Measurements from ENCODE around the gene RNF149.
"Not testable (repeated sequence)": the region's sequence is repeated elsewhere in the genome, so short reads cannot be mapped to it uniquely, and the experiment has no call there.

The RNF149 gene

GRCh38 chr2:101341421-101341820 lies 32.9 kb upstream of the RNF149 start:
- H3K4me1 Mint-ChIP-seq = peaks cover 16% of the 10 kb centered on the region
- H3K27ac Mint-ChIP-seq = no peak overlapping the region
- no peak overlapping the region for H3K4me3 Mint-ChIP-seq
- H3K36me3 Mint-ChIP-seq = no peaks in the 10 kb centered on the region
- ATAC-seq = peak; percentile 57
- DNase-seq (ENCODE audit: low spot score in 2 of 2) = peak in 1 of 2 donors; percentile 59
- no peaks in the 10 kb centered on the region for H3K9me3 Mint-ChIP-seq

GRCh38 chr2:101340141-101340551 lies 31.6 kb upstream of the RNF149 start:
- H3K4me1 Mint-ChIP-seq = peaks cover 16% of the 10 kb centered on the region
- no peaks in the 10 kb centered on the region for H3K36me3 Mint-ChIP-seq
- no peaks in the 10 kb centered on the region for H3K9me3 Mint-ChIP-seq
- H3K27ac Mint-ChIP-seq = no peak overlapping the region
- DNase-seq (ENCODE audit: low spot score in 2 of 2) = no peak
- no peak overlapping the region for H3K4me3 Mint-ChIP-seq
- no peak for ATAC-seq

GRCh38 chr2:101339266-101339880 lies 30.9 kb upstream of the RNF149 start:
- H3K27ac Mint-ChIP-seq = no peak overlapping the region
- peak in 1 of 2 donors; percentile 15 for DNase-seq (ENCODE audit: low spot score in 2 of 2)
- no peaks in the 10 kb centered on the region for H3K36me3 Mint-ChIP-seq
- H3K4me3 Mint-ChIP-seq = no peak overlapping the region
- ATAC-seq = no peak
- no peaks in the 10 kb centered on the region for H3K9me3 Mint-ChIP-seq
- H3K4me1 Mint-ChIP-seq = peaks cover 16% of the 10 kb centered on the region

- Mint-ChIP-seq H3K4me1 (peaks cover 16% of the 10 kb centered on the region), H3K9me3 (no peaks in the 10 kb centered on the region), H3K27ac (no peak overlapping the region), H3K36me3 (no peaks in the 10 kb centered on the region), H3K4me3 (no peak overlapping the region)
- DNase-seq (ENCODE audit: low spot score in 2 of 2) (no peak), ATAC-seq (no peak)
These were observed 29.4 kb upstream of the RNF149 start for GRCh38 chr2:101337877-101338276.

- DNase-seq (ENCODE audit: low spot score in 2 of 2) (no peak), ATAC-seq (no peak)
- H3K4me1 Mint-ChIP-seq = no peaks in the 10 kb centered on the region
- no peak overlapping the region for H3K4me3 Mint-ChIP-seq
- no peaks in the 10 kb centered on the region for H3K9me3 Mint-ChIP-seq
- no peak overlapping the region for H3K27ac Mint-ChIP-seq
- H3K36me3 Mint-ChIP-seq = no peaks in the 10 kb centered on the region
These were observed 24.6 kb upstream of the RNF149 start for GRCh38 chr2:101332885-101333766.

- no peaks in the 10 kb centered on the region for H3K9me3 Mint-ChIP-seq
- H3K36me3 Mint-ChIP-seq = no peaks in the 10 kb centered on the region
- H3K4me3 Mint-ChIP-seq = peak overlapping the region; percentile 46
- DNase-seq (ENCODE audit: low spot score in 2 of 2) (no peak), ATAC-seq (no peak)
- no peaks in the 10 kb centered on the region for H3K4me1 Mint-ChIP-seq
- peak overlapping the region; percentile 80 for H3K27ac Mint-ChIP-seq
These were observed 22.7 kb upstream of the RNF149 start for GRCh38 chr2:101331202-101331601.

GRCh38 chr2:101330253-101330933 lies 21.9 kb upstream of the RNF149 start:
- DNase-seq (ENCODE audit: low spot score in 2 of 2) = peak in 1 of 2 donors; percentile 52
- Mint-ChIP-seq H3K36me3 (no peaks in the 10 kb centered on the region), H3K27ac (peak overlapping the region; percentile 80), H3K4me3 (peak overlapping the region; percentile 46), H3K4me1 (no peaks in the 10 kb centered on the region), H3K9me3 (no peaks in the 10 kb centered on the region)
- ATAC-seq = peak; percentile 63

- Mint-ChIP-seq H3K36me3 (no peaks in the 10 kb centered on the region), H3K27ac (no peak overlapping the region), H3K4me1 (no peaks in the 10 kb centered on the region), H3K9me3 (no peaks in the 10 kb centered on the region), H3K4me3 (no peak overlapping the region)
- peak in 1 of 2 donors; percentile 46 for DNase-seq (ENCODE audit: low spot score in 2 of 2)
- ATAC-seq = peak; percentile 73
These were observed 20.5 kb upstream of the RNF149 start for GRCh38 chr2:101329026-101329425.

- no peaks in the 10 kb centered on the region for H3K36me3 Mint-ChIP-seq
- peak in 1 of 2 donors; percentile 63 for DNase-seq (ENCODE audit: low spot score in 2 of 2)
- no peaks in the 10 kb centered on the region for H3K4me1 Mint-ChIP-seq
- ATAC-seq = peak; percentile 88
- H3K27ac Mint-ChIP-seq = no peak overlapping the region
- H3K4me3 Mint-ChIP-seq = no peak overlapping the region
- H3K9me3 Mint-ChIP-seq = no peaks in the 10 kb centered on the region
These were observed 20.0 kb upstream of the RNF149 start for GRCh38 chr2:101328474-101329007.

- H3K4me3 Mint-ChIP-seq = no peak overlapping the region
- DNase-seq (ENCODE audit: low spot score in 2 of 2) (no peak), ATAC-seq (peak; percentile 35)
- H3K27ac Mint-ChIP-seq = no peak overlapping the region
- no peaks in the 10 kb centered on the region for H3K36me3 Mint-ChIP-seq
- no peaks in the 10 kb centered on the region for H3K9me3 Mint-ChIP-seq
- H3K4me1 Mint-ChIP-seq = no peaks in the 10 kb centered on the region
These were observed 19.4 kb upstream of the RNF149 start for GRCh38 chr2:101327863-101328394.

- no peaks in the 10 kb centered on the region for H3K36me3 Mint-ChIP-seq
These were observed 16.9 kb upstream of the RNF149 start for GRCh38 chr2:101325425-101325824.

GRCh38 chr2:101316568-101316967 lies 8.1 kb upstream of the RNF149 start:
- not testable (repeated sequence) for H3K36me3 Mint-ChIP-seq; H3K9me3 Mint-ChIP-seq; H3K4me3 Mint-ChIP-seq; ATAC-seq; DNase-seq (ENCODE audit: low spot score in 2 of 2); H3K27ac Mint-ChIP-seq
- H3K4me1 Mint-ChIP-seq = peaks cover 12% of the 10 kb centered on the region

More at GRCh38 chr2:101325425-101325824, 16.9 kb upstream of the RNF149 start:
- no peak overlapping the region for H3K27ac Mint-ChIP-seq
- DNase-seq (ENCODE audit: low spot score in 2 of 2) (no peak), ATAC-seq (no peak)
- no peaks in the 10 kb centered on the region for H3K4me1 Mint-ChIP-seq
- no peak overlapping the region for H3K4me3 Mint-ChIP-seq
- H3K9me3 Mint-ChIP-seq = no peaks in the 10 kb centered on the region

- H3K36me3 Mint-ChIP-seq = peaks cover 24% of the 10 kb centered on the region
- ATAC-seq = no peak
- peaks cover 44% of the 10 kb centered on the region for H3K4me1 Mint-ChIP-seq
- peak overlapping the region; percentile 14 for H3K4me3 Mint-ChIP-seq
- DNase-seq (ENCODE audit: low spot score in 2 of 2) = no peak
- H3K27ac Mint-ChIP-seq = peak overlapping the region; percentile 24
- peaks cover 3% of the 10 kb centered on the region for H3K9me3 Mint-ChIP-seq
These were observed 3.2 kb upstream of the RNF149 start for GRCh38 chr2:101311696-101312017.

GRCh38 chr2:101310834-101311695 lies 2.6 kb upstream of the RNF149 start:
- ATAC-seq (no peak), DNase-seq (ENCODE audit: low spot score in 2 of 2) (no peak)
- H3K36me3 Mint-ChIP-seq = peaks cover 30% of the 10 kb centered on the region
- peaks cover 49% of the 10 kb centered on the region for H3K4me1 Mint-ChIP-seq
- peak overlapping the region; percentile 24 for H3K27ac Mint-ChIP-seq
- H3K9me3 Mint-ChIP-seq = no peaks in the 10 kb centered on the region
- H3K4me3 Mint-ChIP-seq = peak overlapping the region; percentile 14

Data from stimulated activated effector memory CD8-positive, alpha-beta T cell treated with anti-CD3 and anti-CD28 coated beads, Interleukin-12 subunit alpha, Interleukin-12 subunit beta, amount 100 ng/mL, for 72 hours (primary cell).